DMS114 treated with DMSO at 0.1 percent for 48 hours (cell line): ENCODE measurements around the gene IL1R2.
"Not testable (repeated sequence)": the region's sequence is repeated elsewhere in the genome, so short reads cannot be mapped to it uniquely, and the experiment has no call there.

ENCODE experiments used
- DNase-seq: peaks from one replicate; lab custom pipeline; 2025; ENCODE audit not compliant: unreplicated experiment; lab: John Stamatoyannopoulos, UW

The IL1R2 gene

DNA sequence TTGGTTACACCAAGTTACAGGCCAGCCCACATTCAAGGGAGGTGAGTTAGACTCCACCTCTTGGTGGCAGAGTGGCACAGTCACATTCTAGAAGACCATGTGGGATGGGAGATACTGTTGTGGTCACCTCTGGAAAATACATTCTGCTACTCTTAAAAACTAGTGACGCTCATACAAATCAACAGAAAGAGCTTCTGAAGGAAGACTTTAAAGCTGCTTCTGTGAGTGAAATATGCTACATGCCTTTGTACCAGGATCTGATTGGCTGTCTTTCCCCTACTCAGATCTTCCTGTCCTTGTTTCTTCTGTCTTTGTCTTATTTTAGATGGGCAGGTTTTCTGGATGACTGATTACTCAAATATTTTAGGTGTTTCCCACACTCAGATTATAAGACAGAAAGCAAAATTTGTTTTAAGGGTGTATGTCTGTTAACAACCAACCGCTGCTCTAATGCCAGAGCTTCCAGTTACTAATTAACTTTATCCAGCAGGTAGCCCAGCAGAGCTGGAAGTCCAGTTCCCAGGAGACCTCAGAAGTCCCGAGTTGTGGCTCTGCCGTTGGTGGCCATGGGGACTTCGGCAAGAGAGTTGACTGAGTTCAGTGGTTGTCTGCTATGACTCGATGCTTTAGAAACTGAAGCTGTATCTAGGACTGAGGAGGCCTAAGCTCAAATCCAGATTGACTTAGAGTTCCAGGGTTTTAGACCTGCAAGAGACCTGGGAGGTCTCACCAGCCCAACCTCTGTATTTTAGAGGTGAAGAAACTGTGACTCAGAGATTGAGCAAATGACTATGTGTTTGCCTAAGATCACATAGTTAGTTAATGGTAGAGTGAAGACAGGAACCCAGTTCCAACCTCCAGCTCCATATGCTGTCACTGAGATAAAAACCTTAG is 7.4 kb downstream of the IL1R2 start:
- no peak for DNase-seq

DNA sequence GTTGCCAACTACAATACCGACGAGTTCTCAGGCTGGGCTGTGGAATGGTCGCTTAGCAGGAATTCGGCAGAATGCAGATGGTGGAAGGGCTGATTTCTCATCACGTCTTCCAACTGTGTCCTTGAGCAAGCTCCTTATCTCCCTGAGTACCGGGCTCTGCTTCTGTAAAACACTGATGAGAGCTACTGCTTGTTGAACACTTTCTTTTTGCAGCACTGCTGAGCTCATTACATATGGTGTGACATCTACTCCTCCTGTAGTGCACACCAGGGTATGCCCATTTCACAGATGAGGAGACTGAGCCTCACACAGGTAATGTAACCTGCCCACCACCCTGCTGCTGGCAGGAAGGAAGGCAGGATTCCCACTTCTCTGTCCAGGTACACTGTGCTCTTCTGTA is 8.3 kb downstream of the IL1R2 start:
- no peak for DNase-seq

DNA sequence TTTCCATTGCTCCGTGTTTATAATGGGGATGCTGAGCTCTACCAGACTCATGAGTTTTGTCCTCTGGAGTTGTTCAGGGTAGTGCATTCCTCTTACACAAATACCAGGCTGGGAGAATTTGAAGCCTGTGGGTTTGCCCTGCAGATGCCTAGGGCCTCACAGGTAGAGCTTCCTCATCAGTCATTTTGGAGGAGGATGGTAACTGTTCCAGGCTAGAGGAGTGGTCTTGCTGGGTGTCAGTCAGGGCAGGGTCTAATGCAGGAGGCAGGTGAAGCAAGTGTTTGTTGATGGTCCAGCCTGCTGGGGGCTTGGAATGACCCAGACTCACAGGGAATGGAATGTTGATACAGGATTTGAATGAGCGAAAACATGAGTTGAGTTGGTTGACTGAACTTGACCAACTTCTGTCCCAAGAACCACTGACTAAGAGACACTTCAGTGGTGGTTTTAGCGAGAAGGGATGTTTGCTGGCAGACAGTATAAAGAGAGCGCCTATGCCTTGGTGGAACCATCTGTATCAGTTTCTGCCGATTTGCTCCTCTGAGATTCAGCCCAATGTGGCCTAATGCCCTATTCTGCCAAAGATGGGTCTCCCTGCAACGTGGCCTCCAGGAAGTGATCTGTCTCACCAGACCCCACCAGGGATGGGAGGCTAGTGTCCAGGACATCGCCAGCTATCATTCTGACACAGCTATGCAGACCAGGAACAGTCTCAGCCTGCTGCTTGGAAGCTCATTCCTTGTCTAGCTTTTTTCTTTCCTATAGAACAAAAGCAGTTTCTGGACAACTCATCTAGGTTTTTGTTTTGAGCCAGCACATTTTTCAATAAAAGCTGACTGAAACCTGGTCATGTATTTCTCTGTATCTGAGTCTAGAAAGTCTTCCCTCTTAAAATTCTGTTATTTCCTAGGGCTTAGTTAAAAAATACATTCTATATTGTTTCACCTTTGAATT is 9.3 kb downstream of the IL1R2 start:
- no peak for DNase-seq

DNA sequence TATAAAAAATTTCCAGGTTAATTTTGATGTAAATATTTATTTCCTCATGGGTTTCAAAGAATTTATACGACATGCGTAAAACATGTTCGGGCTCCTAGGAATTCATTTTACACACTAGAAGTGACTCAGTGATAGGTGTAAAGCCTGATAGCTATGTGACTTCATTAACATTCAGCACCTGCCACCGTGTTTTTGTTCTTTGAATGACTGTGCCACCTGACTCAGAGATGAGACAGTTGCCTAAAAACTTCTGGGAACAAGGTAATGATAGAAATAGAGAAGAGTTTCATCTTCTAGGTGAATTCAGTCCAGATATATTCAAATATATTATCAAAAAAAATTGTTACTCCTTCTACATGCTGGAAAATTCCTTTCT is 10.0 kb downstream of the IL1R2 start:
- DNase-seq = no peak

DNA sequence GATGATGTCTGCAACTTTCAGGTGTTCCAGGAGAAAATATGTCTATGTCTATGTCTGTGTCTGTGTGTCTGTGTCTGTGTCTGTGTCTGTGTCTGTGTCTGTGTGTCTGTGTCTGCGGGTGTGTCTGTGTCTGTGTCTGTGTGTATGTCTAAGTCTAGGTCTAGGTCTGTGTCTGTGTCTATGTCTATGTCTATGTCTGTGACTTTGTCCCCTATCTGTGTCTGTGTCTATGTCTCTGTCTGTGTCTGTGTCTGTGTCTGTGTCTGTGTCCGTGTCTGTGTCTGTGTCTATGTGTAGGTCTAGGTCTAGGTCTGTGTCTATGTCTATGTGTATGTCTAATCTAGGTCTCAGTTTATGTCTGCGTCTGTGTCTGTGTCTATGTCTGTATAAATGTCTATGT is 10.5 kb downstream of the IL1R2 start:
- no peak for DNase-seq

DNA sequence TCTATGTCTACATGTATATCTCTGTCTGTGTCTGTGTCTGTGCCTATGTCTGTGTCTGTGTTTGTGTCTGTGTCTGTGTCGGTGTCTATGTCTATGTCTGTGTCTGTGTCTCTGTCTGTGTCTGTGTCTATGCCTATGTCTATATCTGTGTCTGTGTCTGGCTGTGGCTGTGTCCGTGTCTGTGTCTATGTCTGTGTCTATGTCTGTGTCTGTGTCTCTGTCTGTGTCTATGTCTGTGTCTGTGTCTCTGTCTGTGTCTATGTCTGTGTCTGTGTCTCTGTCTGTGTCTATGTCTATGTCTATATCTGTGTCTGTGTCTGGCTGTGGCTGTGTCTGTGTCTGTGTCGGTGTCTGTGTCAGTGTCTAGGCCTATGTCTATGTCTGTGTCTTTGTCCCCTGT is 11.1 kb downstream of the IL1R2 start:
- not testable (repeated sequence) for DNase-seq

DNA sequence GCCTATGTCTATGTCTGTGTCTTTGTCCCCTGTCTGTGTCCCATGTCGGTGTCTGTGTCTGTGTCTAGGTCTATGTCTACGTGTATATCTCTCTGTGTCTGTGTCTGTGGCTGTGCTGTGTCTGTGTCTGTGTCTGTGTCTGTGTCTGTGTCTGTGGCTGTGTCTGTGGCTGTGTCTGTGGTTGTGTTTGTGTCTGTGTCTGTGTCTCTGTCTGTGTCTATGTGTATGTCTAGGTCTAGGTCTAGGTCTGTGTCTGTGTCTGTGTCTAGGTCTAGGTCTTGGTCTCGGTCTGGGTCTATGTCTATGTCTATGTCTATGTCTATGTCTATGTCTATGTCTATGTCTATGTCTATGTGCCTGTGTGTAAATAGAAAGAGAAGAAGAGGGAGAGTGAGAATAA is 11.9 kb downstream of the IL1R2 start:
- DNase-seq = no peak

DNA sequence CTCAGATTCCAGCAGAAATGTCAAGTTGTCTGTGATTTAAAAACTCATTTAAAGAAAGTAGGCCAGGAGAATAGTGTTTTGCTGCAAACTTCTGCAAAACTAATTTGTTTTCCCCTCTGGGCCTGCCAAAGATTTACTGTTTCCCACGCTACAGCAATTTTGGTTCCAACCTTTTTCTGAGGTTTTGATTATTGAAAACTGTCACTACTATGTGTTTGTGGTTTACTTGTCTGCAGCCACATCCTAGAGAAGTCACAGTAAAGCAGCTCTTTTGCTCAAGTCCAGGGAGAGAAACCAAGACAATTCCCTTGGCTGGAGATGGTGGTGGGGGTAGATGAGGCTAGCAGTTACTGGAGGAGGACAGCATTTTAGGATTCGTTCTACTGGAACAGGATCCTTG is 12.8 kb downstream of the IL1R2 start:
- DNase-seq = no peak

DNA sequence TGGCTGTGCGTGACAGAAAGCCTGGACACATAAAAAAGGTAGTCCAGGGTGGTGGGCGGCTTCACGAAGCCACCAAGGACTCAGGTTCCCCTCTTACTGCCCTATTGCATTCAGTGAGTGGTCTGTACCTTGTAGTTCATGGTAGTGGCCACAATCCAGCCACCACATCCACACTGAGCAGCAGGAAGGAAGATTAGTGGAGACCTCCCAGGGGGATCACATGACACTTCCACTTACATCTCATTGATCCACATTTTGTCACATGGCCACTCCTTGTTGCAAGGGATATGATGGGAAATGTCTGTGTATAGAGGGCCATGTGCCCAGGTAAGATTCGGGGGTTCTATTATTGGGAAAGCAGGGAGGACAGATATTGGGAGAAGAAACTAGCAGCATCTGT is 13.7 kb downstream of the IL1R2 start:
- no peak for DNase-seq

DNA sequence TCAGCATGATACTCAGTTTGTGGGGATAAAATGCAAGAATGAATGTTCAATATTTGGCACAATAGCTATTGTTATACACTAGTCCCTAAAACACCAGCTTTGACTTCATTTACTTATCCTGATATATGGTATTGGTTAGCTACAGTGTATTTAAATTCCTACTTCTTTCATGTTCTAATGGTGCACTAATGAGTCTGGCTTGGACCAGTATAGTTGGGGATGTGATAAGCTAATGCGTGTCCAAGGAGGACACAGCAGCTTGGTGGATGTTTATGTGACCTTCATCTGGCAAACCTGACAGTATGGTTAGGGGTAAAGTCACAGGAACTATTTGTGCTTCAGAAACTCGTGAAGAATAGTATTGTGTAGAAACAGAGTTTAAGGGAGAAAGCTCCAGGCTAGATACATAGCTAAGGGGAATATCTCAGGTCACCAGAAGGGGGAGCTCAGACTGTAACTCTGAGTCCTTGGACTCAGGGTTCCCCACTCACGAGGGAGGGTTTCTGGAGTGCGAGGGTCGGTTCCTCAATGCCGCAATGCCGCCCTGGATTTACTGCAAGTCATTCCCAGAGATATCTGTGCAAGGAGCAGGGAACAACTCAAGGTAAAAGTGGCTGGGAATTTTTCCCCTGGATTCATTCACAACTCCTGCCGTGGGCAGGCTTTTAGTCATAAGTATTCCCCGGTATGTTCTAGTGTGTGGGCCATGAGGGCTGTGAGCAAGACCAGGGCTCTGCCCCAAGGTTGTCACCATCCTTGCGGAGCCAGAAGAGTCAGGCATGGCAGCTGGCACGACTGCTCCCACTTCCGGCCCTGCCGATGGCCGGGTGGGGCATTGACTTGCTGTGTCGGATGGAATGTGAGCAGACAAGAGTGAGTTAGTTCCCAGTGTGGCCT is 14.5 kb downstream of the IL1R2 start:
- no peak for DNase-seq

DNA sequence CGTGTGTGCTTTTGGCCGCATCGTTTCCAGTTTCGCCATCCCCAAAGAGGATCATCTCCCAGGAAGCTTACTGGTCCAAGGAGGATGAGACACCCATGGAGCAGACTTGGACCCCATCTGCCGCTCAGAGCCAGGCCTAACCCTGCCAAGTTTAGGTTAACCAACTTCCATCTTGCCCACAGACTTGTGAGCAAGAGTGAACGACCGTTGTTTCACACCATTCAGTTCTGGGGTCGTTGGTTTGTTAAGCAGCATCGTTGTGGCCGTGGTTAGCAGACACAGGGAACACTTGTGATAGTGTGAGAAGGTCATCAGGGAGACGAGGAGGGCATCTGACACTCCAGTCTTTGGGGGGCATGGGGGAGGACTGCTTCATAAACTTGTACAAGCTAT is 15.1 kb downstream of the IL1R2 start:
- DNase-seq = no peak

DNA sequence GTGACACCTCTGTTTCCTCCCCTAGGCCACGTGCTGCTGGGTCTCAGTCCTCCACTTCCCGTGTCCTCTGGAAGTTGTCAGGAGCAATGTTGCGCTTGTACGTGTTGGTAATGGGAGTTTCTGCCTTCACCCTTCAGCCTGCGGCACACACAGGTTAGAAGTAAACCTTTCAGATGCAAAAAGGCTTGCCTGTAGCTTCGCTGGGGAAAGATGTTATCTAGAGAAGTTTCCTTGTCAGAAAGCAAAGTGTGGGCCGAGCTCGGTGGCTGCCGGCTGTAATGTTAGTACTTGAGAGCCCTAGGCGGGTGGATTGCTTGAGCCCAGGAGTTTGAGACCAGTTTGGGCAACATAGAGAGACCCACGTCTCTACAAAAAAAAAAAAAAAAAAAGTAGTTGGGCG is 16.7 kb downstream of the IL1R2 start:
- no peak for DNase-seq

DNA sequence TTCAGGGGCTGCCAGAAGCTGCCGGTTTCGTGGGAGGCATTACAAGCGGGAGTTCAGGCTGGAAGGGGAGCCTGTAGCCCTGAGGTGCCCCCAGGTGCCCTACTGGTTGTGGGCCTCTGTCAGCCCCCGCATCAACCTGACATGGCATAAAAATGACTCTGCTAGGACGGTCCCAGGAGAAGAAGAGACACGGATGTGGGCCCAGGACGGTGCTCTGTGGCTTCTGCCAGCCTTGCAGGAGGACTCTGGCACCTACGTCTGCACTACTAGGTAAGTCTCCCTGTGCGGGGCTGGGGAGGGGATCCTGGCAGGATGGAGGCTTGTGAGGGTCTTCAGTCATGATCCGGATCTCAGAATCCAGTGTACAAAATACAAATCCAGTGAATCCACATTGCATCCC is 17.8 kb downstream of the IL1R2 start:
- DNase-seq = no peak

DNA sequence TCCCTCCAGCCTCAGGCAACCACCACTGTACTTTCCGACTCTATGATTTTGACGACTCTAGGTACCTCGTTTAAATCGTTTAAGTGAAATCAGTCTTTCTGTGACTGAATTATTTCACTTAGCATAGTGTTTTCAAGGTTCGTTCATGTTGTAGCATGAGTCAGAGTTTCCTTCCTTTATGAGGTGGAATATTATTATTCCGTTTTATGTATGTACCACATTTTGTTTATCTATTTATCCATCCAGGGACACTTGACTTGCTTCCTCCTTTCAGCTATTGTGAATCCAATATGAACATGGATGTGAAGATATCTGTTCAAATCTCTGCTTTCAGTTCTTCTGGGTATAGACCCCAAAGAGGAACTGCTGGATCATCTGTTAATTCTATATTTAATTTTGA is 19.1 kb downstream of the IL1R2 start:
- no peak for DNase-seq

DNA sequence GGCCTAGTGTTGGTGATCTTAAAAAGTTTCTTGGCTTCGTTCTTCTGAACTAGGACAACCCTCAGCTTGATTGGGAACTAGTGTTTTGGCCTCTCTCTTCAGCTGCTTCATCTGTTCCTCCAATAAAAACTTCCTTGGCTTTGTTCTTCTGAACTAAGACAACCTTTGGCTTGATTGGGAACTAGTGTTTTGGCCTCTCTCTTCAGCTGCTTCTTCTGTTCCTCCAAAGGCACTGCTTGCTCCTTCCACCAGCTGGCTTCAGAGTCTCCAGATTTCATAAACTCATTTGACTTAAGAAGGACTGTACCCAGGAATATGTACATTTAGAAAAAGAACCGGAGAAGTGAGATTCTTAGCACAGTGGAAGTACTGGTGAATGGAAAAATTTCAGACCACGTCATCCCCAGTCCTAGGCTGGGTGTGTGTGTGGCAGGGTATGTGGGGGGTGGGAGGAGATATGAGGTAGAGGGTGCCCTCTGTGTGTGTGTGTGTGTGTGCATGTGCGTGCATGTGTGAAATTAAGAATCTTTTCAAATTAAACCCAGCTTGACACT is 20.4 kb downstream of the IL1R2 start:
- DNase-seq = no peak

DNA sequence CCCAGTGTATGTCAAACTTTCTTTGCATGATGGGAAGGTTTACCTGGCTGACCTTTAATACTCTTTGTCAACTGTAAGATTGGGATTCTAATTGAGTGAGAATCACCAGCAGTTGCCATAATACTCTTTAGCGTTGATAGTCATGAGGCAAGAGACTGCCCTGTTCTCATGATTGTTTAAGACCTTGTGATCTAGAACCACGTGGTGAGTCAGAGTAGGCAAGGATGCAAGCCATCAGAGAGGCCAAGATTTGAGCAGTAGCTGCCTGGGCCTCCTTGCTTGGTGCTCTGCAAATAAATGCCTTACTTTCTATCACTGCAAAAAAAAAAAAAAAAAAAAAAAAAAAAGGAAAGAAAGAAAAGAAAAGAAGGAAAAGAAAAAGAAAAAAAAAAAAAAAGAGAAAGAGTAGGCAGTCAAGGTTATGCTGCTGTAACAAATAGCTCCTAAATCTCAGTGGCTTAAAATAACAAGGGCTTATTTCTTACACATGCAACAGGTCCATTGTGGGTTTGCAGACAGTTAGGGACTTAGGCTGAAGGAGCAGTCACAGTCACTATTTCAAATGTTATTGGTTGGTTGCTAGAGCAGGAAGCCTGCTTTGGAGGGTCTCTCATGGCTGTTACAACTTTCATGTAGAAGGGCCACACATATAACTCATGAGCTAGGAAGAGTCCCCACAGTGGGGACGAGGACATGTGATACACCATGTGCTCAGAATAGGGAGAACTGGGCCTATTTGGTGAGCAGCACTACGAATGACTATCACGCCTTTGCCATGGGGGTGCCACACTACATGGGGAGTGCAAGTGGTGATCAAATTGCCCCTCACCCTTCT is 21.7 kb downstream of the IL1R2 start:
- DNase-seq = no peak

DNA sequence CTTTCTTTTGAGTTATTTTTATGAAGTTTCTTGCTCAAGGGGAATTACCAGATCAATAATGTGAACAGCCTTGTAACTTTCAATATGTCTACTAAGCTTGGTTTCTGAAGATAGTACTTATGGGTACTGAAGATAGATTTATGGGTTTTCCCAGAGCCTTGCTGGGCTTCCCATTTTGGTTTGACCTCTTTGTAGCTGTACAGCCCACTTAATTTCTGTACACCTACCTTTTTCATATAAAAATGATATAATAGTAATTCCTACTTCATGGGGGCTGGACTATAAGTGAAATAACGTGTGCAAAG is 22.2 kb downstream of the IL1R2 start:
- DNase-seq = no peak

DNA sequence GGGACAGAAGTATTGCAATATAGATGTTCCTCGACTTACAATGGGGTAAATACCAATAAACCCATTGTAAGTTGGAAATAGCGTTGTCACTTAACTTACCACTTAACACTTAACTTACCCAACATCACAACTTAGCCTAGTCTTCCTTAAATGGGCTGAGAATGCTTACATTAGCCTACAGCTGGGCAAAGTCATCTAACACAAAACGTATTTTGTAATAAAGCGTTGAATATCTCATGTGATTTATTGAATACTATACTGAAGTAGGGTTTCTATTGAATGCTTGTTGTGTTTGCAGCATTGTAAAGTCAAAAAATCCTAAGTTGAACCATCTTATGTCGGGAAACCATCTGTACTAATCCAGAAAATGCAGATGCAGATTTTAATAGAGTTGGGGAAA is 23.6 kb downstream of the IL1R2 start:
- no peak for DNase-seq

DNA sequence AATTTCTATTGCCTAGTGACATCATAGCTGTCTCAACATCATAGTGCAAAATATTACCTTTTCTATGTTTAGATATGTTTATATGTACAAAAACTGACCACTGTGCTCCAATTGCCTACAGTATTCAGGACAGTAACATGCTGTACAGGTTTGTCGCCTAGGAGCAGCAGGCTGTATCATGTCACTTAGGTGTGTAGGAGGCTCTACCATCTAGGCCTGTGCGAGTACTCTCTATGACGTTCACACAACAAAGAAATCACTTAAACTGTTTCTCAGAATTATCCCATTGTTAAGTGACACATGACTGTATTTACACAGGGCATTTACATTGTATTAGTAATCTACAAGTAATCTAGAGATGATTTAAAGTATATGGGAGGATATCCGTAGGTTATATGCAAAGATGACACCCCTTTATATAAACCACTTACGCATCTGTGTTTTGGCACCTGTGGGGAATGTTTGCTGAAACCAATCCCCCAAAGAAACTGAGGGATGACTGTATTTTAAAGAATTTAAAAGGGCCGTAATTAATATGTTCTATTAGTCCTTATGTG is 24.7 kb downstream of the IL1R2 start:
- DNase-seq = no peak
